ENCODE results near the gene SLC22A2. TPM values are rescaled to one million over a fixed set of nuclear protein-coding genes. Genes with fewer than 3 reads are reported as not detected.

The SLC22A2 gene
- total and polyA plus RNA-seq, 2 experiments from 2014 or later, result 0.94 to 1.1 TPM

DNA sequence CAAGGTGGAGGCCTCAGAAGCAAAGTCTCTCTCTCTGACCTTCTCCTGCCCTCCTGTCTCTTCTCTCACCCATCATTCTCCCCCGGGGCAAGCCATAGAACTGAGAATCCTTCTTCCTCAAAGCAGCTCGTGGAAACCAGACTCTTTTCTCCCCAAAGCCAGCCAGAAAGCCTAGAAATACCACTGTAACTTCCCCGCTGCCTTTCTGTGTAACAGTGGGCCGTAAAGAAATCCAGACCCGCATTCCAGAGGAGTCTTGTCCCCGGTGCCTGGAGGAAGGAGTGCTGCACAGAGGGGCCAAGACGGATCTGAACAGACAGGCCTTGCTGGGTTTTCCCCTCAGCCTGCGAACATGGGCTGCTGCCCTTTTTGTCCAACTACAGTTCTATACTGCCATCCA lies 977 bp upstream of the SLC22A2 start (continued):
- TF ChIP-seq, protein P1, sequence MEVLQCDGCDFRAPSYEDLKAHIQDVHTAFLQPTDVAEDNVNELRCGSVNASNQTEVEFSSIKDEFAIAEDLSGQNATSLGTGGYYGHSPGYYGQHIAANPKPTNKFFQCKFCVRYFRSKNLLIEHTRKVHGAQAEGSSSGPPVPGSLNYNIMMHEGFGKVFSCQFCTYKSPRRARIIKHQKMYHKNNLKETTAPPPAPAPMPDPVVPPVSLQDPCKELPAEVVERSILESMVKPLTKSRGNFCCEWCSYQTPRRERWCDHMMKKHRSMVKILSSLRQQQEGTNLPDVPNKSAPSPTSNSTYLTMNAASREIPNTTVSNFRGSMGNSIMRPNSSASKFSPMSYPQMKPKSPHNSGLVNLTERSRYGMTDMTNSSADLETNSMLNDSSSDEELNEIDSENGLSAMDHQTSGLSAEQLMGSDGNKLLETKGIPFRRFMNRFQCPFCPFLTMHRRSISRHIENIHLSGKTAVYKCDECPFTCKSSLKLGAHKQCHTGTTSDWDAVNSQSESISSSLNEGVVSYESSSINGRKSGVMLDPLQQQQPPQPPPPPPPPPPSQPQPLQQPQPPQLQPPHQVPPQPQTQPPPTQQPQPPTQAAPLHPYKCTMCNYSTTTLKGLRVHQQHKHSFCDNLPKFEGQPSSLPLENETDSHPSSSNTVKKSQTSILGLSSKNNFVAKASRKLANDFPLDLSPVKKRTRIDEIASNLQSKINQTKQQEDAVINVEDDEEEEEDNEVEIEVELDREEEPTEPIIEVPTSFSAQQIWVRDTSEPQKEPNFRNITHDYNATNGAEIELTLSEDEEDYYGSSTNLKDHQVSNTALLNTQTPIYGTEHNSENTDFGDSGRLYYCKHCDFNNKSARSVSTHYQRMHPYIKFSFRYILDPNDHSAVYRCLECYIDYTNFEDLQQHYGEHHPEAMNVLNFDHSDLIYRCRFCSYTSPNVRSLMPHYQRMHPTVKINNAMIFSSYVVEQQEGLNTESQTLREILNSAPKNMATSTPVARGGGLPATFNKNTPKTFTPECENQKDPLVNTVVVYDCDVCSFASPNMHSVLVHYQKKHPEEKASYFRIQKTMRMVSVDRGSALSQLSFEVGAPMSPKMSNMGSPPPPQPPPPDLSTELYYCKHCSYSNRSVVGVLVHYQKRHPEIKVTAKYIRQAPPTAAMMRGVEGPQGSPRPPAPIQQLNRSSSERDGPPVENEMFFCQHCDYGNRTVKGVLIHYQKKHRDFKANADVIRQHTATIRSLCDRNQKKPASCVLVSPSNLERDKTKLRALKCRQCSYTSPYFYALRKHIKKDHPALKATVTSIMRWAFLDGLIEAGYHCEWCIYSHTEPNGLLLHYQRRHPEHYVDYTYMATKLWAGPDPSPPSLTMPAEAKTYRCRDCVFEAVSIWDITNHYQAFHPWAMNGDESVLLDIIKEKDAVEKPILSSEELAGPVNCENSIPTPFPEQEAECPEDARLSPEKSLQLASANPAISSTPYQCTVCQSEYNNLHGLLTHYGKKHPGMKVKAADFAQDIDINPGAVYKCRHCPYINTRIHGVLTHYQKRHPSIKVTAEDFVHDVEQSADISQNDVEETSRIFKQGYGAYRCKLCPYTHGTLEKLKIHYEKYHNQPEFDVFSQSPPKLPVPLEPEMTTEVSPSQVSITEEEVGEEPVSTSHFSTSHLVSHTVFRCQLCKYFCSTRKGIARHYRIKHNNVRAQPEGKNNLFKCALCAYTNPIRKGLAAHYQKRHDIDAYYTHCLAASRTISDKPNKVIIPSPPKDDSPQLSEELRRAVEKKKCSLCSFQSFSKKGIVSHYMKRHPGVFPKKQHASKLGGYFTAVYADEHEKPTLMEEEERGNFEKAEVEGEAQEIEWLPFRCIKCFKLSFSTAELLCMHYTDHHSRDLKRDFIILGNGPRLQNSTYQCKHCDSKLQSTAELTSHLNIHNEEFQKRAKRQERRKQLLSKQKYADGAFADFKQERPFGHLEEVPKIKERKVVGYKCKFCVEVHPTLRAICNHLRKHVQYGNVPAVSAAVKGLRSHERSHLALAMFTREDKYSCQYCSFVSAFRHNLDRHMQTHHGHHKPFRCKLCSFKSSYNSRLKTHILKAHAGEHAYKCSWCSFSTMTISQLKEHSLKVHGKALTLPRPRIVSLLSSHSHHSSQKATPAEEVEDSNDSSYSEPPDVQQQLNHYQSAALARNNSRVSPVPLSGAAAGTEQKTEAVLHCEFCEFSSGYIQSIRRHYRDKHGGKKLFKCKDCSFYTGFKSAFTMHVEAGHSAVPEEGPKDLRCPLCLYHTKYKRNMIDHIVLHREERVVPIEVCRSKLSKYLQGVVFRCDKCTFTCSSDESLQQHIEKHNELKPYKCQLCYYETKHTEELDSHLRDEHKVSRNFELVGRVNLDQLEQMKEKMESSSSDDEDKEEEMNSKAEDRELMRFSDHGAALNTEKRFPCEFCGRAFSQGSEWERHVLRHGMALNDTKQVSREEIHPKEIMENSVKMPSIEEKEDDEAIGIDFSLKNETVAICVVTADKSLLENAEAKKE (CRISPR knock-in tag; IDR thresholded peaks at IDR 0.05), result no peak
- TF ChIP-seq STAT1 (IDR thresholded peaks at IDR 0.05; ENCODE audit: unreplicated experiment), result no peak
- no peak for TF ChIP-seq ZNF331 (CRISPR knock-in tag; IDR thresholded peaks at IDR 0.05; ENCODE audit: low read depth)
- TF ChIP-seq ZNF114 (CRISPR knock-in tag; IDR thresholded peaks at IDR 0.05), result no peak

DNA sequence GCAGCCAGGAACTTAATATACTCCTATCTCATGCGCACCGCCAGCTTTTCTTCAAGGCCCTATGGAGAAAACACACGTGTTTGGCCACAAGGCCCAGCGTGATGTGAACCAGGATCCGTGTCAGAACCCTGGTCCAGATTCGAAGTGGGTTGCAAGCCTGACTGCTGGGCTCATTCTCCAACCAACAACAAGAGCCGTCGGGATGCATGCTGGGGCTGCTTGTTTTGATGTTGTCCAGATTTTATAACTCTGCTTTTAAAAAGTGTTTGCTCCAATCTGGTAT lies 463 bp upstream of the SLC22A2 start:
- no peak overlapping the region for H3K4me2 ChIP-seq
- H3K79me2 ChIP-seq (replicated peaks; ENCODE audit: insufficient read depth), result no peaks in the 10 kb centered on the region
- Mint-ChIP-seq H3K36me3 (ENCODE audit: low read depth) (no peaks in the 10 kb centered on the region), H3K4me3 (no peak overlapping the region), H3K4me1 (peaks cover 44% of the 10 kb centered on the region), H3K27ac (no peak overlapping the region), H3K9me3 (no peaks in the 10 kb centered on the region), H3K27me3 (ENCODE audit: insufficient read depth, low read depth, poor library complexity) (peaks cover 9% of the 10 kb centered on the region)
- ATAC-seq (no peak), DNase-seq (ENCODE audit: low spot score) (no peak)
- no peaks in the 10 kb centered on the region for H4K20me1 ChIP-seq (replicated peaks; ENCODE audit: insufficient read depth)
- H3K27ac ChIP-seq (ENCODE audit: low read depth), result no peak overlapping the region
- no peaks in the 10 kb centered on the region for H3K36me3 ChIP-seq (ENCODE audit: insufficient read depth)
- H3F3A ChIP-seq (replicated peaks; ENCODE audit: low read depth), result no peaks in the 10 kb centered on the region
- H3K4me3 ChIP-seq, result no peak overlapping the region
- TF ChIP-seq EZH2 (IDR thresholded peaks at IDR 0.05; ENCODE audit: low read depth, unreplicated experiment), result no peak
- TF ChIP-seq EZH2phosphoT487 (IDR thresholded peaks at IDR 0.05; ENCODE audit: unreplicated experiment), result no peak
- no peak for TF ChIP-seq JUNB (IDR thresholded peaks at IDR 0.05; ENCODE audit: unreplicated experiment)
- no peak for TF ChIP-seq STAT1 (IDR thresholded peaks at IDR 0.05; ENCODE audit: unreplicated experiment)
- no peak for TF ChIP-seq ZNF331 (CRISPR knock-in tag; IDR thresholded peaks at IDR 0.05; ENCODE audit: low read depth)
- TF ChIP-seq, protein P2, sequence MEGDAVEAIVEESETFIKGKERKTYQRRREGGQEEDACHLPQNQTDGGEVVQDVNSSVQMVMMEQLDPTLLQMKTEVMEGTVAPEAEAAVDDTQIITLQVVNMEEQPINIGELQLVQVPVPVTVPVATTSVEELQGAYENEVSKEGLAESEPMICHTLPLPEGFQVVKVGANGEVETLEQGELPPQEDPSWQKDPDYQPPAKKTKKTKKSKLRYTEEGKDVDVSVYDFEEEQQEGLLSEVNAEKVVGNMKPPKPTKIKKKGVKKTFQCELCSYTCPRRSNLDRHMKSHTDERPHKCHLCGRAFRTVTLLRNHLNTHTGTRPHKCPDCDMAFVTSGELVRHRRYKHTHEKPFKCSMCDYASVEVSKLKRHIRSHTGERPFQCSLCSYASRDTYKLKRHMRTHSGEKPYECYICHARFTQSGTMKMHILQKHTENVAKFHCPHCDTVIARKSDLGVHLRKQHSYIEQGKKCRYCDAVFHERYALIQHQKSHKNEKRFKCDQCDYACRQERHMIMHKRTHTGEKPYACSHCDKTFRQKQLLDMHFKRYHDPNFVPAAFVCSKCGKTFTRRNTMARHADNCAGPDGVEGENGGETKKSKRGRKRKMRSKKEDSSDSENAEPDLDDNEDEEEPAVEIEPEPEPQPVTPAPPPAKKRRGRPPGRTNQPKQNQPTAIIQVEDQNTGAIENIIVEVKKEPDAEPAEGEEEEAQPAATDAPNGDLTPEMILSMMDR (conservative IDR thresholded peaks at IDR 0.05; ENCODE audit: low read depth in 2 of 2), result no peak
- TF ChIP-seq, protein P3, sequence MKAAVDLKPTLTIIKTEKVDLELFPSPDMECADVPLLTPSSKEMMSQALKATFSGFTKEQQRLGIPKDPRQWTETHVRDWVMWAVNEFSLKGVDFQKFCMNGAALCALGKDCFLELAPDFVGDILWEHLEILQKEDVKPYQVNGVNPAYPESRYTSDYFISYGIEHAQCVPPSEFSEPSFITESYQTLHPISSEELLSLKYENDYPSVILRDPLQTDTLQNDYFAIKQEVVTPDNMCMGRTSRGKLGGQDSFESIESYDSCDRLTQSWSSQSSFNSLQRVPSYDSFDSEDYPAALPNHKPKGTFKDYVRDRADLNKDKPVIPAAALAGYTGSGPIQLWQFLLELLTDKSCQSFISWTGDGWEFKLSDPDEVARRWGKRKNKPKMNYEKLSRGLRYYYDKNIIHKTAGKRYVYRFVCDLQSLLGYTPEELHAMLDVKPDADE (IDR thresholded peaks at IDR 0.05), result no peak
- TF ChIP-seq, protein P4, sequence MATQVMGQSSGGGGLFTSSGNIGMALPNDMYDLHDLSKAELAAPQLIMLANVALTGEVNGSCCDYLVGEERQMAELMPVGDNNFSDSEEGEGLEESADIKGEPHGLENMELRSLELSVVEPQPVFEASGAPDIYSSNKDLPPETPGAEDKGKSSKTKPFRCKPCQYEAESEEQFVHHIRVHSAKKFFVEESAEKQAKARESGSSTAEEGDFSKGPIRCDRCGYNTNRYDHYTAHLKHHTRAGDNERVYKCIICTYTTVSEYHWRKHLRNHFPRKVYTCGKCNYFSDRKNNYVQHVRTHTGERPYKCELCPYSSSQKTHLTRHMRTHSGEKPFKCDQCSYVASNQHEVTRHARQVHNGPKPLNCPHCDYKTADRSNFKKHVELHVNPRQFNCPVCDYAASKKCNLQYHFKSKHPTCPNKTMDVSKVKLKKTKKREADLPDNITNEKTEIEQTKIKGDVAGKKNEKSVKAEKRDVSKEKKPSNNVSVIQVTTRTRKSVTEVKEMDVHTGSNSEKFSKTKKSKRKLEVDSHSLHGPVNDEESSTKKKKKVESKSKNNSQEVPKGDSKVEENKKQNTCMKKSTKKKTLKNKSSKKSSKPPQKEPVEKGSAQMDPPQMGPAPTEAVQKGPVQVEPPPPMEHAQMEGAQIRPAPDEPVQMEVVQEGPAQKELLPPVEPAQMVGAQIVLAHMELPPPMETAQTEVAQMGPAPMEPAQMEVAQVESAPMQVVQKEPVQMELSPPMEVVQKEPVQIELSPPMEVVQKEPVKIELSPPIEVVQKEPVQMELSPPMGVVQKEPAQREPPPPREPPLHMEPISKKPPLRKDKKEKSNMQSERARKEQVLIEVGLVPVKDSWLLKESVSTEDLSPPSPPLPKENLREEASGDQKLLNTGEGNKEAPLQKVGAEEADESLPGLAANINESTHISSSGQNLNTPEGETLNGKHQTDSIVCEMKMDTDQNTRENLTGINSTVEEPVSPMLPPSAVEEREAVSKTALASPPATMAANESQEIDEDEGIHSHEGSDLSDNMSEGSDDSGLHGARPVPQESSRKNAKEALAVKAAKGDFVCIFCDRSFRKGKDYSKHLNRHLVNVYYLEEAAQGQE (IDR thresholded peaks at IDR 0.05; ENCODE audit: unreplicated experiment), result no peak
- no peak for TF ChIP-seq ZNF114 (CRISPR knock-in tag; IDR thresholded peaks at IDR 0.05)
- peaks cover 20% of the 10 kb centered on the region for H3K4me1 ChIP-seq (ENCODE audit: insufficient read depth)
- H3K9me2 ChIP-seq (ENCODE audit: insufficient read depth), result no peaks in the 10 kb centered on the region
- H2AFZ ChIP-seq, result peak overlapping the region; percentile 53
- H3K27me3 ChIP-seq (ENCODE audit: insufficient read depth), result no peaks in the 10 kb centered on the region

Data from GM23338 (cell line).